GM21367 (cell line): ENCODE data around the gene EEF1G.
"Not testable (repeated sequence)": the region's sequence is repeated elsewhere in the genome, so short reads cannot be mapped to it uniquely, and the experiment has no call there.

ENCODE experiments used
- ATAC-seq: cut with Tn5 transposase; IDR thresholded peaks from one replicate; pipeline ENCODE4 v1.9.1; 2021; ENCODE audit not compliant: unreplicated experiment

Gene EEF1G

GRCh38 chr11:62603776-62604299, 30.1 kb upstream of the EEF1G start:
- ATAC-seq, result no peak

DNA sequence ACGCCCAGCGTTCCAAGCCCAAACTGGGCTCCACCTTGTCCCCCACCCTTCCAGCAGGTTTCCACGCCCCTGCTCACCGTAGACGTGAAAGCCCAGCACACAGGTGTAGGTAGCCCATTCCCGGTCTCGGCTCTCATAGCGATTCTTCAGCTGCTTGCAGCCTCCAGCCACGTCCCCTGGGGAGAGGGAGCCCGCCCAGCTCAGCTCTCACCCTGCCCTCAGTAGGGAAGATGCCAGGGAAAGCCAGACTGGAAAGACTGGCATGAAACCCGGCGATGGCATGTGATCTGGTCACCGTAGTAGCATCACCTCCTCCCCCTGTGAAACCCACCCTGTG, 29.3 kb upstream of the EEF1G start:
- ATAC-seq, result no peak

DNA sequence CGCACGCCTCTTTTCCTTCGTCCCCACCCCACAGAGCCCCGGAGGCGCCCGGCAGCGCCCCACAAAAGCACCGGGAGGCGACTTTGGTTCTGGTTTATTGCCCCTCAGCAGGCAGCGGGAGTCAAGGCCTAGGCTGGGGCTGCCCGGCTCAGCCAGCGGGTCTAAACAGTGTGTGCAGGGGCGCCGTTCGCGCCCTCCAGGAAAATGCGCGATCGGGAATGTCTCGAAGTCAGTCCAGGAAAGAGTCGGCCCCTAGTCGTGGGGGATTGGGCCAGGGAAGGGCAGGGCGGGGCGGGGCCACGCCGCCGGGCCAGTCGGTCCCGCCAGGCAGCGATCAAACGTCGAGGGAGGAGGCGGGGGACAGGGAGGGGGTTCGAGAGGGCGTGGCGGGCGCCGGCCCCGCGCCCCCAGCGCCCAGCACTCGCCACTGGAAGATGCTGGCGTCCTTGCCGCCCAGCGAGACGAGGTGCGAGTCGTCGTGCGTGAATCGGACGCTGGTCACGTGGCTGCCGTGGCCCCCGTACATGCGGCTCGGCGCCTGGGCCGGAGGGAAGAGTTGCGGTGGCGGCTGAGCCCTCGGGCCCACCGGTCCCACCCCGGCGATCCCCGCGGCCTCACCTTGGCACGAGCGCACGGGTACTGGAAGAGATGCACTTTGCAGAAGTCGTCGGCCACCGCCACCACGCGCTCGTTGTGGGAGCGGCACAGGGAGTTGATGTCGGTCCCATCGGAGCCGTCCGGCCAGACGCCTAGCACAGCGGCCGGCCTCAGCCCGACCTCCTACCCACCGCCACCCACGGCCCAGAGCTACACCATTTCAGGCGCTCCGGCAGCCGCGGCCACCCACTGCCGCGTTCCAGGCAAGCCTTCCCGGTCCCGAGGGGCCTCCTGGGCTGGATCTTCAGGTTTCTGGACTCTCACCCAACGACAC, 28.7 kb upstream of the EEF1G start:
- ATAC-seq, result no peak

DNA sequence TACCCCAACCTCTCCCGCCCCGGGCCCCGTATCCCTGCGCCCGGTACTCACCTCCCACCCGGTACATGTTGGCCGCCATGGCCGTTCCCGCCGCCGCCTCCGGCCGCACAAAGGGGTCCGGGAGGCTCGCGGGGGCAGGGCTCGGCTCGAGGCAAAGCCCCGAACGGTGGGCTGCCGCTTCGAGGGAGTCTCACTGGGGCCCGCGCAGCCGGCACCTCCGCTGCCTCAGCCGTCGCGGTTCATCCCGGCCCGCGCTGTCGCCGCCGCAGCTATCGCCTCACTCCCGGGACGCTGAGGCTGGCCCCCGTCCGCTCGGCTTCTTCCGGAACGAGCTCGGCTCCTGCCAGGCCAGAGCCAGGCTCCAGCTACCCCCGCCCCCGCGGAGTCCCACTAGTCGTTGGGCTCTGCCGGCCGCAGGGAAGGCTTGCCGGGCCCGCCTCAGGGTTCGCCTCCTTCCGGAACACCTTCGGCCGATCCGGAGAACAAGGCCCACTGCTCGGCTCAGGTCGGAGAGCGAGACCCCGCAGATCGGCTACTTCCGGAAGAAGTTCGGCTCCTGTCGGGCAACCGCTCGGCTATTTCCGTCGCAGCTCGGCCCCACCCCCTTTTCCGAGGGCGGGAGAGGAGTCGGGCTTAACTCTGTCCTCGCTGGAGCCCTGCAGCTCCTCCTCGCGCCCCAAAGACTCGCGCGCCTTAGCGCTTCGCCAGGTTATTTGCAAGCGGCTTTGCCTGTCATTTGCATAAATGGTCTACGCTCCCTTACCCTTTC, 27.9 kb upstream of the EEF1G start, which contains the start of gene MTA2:
Gene MTA2, minus strand, starts transcription at position 494 of the 769 bp plus-strand sequence. Its CDS starts 415 bp downstream, at position 79.
- peak; percentile 64 for ATAC-seq

GRCh38 chr11:62601122-62601371, 27.4 kb upstream of the EEF1G start:
- ATAC-seq, result peak; percentile 1

- no peak for ATAC-seq
These were observed 26.9 kb upstream of the EEF1G start for GRCh38 chr11:62600367-62601121.

DNA sequence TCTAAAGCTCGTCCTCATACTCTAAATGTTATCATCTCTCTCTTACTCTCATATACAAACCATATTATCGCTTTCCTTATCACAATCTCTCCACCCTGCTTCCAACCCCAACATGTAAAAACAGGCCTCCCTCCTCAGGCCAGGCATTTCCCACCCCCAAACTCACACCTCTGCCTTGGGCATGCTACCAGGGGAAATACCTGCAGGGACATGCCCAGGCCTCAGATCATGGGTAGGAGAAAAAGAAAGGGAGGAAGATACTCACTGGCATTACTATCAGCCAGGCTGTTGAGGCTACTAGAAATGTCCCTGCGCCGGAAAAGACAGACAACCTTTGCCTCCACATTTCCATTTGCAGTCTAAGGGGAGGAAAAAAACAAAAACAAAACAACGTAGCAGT, 26.2 kb upstream of the EEF1G start:
- ATAC-seq, result no peak

DNA sequence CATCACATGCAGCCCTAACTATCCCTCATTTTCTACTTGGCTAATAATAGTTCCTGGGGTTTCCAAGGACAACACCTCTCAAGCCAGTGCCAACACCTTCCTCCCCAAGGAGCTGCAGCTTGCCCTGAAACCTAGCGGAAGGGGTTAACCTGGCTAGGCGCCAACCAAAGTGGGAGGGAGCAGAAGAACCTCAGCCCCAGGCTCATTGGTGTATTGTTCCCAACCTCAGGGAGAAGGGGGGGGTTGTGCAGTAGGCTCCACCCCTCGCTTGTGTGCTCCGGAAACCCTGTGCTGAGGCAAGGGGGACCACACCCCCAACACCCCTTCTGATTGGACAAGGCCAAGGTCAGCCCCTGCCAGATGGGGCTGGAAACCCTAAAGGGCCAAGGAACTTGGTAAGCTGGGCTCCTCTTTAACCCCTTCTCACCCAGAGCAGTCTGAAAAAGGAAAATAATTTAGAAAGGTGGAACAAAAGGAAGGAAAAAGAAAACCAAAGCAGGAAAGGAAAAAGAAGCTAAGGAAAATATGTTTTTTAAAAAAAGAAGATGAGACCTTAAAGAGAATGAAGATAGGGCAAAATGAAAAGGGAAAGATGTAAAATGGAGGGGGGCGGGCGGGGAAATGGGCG, 25.5 kb upstream of the EEF1G start:
- ATAC-seq, result peak; percentile 42

DNA sequence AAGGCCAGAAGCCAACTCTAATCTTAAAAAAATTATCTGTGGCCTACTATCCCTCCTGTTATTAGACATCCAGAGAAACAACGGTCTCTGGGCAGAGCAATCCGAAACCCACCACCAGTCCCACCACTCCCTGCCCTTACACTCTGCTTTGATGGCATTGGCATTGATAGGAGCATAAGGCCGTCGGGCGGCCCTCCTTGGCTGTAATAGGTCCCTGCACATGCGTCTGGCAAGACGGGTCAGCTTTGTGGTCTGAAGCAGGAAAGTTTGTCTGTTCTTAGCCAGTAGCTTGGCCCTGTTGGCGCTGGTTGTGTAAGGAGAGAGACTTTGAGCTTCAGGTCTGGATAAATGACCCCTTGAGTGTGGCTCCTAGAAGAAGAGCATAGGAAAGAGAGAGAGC, 21.4 kb upstream of the EEF1G start:
- no peak for ATAC-seq

DNA sequence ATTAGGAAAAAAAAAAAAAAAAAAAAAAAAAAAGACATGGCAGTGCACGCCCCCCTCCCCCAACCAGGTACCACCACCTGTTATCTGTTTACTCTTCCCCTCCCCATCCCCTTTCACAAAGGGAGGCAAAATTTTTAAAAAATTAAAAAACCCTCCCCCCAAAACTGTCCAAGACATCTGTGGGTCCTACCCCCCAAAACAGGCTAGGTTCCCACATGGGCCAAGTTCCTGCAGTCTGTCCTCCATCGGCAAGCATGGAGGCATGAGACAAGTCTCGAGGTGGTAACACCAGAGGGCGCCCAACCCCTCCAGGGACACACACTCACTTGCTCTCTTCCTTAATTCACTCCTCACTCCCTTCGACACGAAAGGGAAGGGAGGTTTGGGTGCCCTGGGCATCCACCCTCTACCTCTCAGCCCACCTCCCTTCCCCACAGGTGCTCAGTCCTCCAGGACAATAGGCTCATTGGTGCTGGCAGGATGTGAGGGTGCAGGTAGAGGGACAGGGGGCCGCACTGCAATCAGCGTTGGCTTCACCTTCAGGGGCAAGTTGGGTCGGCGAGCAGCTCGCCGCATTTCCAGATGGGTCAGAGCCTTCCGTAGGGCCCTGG, 19.8 kb upstream of the EEF1G start:
- ATAC-seq, result no peak

- no peak for ATAC-seq
These were observed 19.3 kb upstream of the EEF1G start for GRCh38 chr11:62592989-62593421.

DNA sequence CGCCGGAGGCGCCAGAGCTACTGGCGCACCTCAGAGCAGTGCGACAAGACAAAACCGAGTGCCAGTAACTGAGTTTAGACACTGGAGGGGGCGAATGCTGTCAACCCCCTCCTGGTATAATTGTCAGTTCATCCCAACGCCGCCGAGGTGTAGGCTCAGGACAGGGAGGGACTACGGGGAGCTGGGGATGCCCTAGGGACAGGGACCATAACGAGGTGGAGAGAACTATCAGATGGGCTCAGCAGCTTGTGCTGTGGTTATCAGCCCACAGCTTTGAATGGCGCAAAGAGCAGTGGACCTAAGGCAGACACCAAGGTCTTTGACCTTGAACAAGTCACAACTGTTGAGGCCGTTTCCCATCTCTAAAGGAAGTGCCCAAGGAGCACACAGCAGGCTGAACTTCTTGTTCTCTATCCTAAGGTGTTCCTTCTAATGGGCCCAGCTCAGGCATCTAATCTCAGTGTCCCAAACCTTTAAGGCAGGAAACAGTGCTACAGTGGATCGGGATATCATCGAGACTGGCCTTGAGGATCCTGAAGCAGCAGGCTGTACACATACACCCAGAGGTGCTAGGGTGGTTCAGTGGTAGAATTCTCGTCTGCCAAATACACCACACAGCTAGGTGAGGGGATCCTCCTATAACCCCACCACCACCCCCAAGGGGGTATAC, 18.6 kb upstream of the EEF1G start:
- no peak for ATAC-seq

DNA sequence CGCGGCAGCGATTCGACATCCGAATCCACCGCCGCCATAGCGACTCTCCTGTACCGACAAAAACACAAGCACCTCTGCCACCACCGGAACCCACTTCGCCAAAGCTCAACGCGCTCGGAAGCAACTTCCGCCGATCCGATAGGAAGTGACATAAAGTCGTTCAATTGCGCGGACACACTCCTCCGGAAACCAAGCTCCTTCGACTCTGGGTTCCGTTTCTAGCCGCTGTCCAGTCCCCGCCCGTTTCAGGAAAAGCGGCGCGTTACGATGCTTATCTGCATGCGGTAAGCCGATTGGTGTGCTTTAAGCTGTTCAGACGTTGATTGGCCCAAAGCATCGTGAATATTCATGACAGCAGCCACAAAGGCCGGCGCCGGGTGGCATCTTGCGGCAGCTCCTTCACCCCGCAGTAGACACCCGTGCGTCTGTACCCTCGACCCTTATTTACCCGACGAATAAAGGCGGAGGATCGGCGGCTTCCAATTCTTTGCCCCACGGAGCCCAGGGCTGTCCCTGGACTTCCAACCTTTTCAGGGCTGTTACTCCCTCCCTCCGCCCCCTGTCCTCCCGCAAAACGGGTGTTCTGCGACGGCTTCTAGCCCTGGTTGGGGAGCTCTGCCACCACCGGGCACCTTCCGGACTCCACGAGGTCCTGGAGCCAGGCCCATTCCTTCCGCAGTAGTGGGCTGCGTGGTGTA, 17.9 kb upstream of the EEF1G start, which contains the start of gene TUT1:
Gene TUT1, minus strand, starts transcription at position 76 of the 698 bp plus-strand sequence. Its CDS starts 38 bp downstream, at position 38.
- ATAC-seq, result peak; percentile 79

GRCh38 chr11:62588966-62589637, 15.4 kb upstream of the EEF1G start:
- ATAC-seq, result no peak

DNA sequence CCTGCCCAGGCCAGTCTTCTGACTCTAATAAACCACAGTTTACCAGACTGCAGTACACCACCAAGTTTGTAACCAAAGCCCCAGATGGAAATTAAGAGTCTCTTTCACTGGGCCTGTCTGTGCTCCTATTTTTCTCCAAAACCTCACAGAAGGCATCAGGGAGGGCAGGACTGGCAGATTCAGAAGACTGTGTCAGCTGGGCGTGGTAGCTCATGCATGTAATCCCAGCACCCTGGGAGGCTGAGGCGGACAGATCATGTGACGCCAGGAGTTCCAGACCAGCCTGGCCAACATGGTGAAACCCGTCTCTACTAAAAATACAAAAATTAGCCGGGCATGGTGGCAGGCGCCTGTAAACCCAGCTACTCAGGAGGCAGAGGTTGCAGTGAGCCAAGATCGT, 11.7 kb upstream of the EEF1G start:
- not testable (repeated sequence) for ATAC-seq

DNA sequence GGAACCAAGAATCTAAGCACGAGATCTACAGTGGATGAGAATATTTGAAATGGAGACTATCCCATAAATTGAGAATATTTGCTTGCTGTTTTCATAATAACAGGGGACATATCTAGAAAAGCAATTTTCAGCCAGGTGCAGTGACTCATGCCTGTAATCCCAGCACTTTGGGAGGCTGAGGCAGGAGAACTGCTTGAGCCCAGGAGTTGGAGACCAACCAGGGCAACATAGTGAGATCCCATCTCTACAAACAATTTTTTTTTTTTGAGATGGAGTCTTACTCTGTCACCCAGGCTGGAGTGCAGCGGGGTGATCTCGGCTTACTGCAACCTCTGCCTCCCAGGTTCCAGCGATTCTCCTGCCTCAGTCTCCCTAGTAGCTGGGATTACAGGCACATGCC, 8.0 kb upstream of the EEF1G start:
- not testable (repeated sequence) for ATAC-seq

GRCh38 chr11:62580959-62581715, 7.4 kb upstream of the EEF1G start:
- no peak for ATAC-seq

GRCh38 chr11:62579252-62579651, 5.6 kb upstream of the EEF1G start:
- ATAC-seq, result no peak
